Parietal lobe (tissue), 1 donor: ENCODE results near the gene COMMD8. TPM values are rescaled to one million over a fixed set of nuclear protein-coding genes. Genes with fewer than 3 reads are reported as not detected.

Source experiments
- total RNA-seq: library from RNA; depleted of rRNA; stranded (reverse); fragments of >200 nt; gene quantifications from one replicate; pipeline ENCODE4 v1.2.3, GENCODE V29; 2014

COMMD8 gene
- 16.6 TPM for total RNA-seq

GRCh38 chr4:47463235-47463956 is at the start of gene COMMD8:
TSS of gene COMMD8 (minus strand) at chr4:47463702. CDS start at chr4:47463651, 51 bp downstream.

DNA sequence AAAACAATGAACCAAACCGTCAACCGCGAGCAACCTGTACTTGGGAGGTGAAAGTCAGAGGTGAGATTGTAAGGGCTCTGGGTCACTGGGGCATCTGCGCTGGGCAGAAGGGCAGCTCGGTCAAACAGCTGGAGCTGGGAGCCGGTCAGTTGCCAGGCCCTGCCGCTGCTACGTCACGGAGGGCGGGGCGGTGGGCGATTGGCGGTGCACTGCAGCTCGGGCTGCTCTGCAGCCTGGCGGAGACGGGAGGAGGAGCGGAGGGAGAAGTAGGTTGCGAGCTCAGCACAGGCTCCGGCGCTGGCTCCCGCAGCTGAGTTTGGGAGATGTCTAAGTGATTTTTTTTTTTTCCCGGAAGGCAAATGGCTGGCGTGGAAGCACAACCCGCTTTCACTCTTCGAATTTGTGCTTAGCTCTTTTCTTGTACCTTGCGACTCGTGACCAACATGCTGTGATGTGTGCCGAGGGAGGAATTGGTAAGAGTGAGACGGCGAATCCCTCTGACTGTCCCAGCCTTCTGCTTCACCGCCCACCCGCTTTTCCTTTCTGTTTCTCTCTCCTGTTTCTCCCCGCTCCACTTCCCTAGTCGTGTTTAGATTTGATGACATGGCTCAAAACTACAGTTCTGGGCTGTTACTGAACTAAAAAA is 21.7 kb upstream of the COMMD8 start, which contains the start of gene ATP10D:
Gene ATP10D, plus strand, starts transcription at position 229 of the 646 bp plus-strand sequence. CDS start 27,266 bp downstream, outside the sequence.

Other genes starting within 250 kb of the COMMD8 start
- 14.1 TPM for gene ATP10D, start 21.6 kb upstream of the COMMD8 start, total RNA-seq